Retinal pigment epithelial cell (primary cell): Measurements from ENCODE around the gene LEUTX.
"Not testable (repeated sequence)": the region's sequence is repeated elsewhere in the genome, so short reads cannot be mapped to it uniquely, and the experiment has no call there.

Experiments
- DNase-seq: peaks from one replicate; pipeline ENCODE4 v3.0.0-alpha.2; 2010; ENCODE audit warnings: low read depth
- H3K4me3 ChIP-seq: 2 replicates; pipeline ENCODE4 v1.5.1; 2011; ENCODE audit warnings: mild to moderate bottlenecking, low read length, control low read depth, moderate library complexity
- TF ChIP-seq, protein P1 (sequence below): conservative IDR thresholded peaks from 2 replicates; pipeline ENCODE4 v1.5.1; 2011; ENCODE audit warnings: low read depth, low read length, control low read depth, inconsistent platforms

Gene LEUTX

DNA sequence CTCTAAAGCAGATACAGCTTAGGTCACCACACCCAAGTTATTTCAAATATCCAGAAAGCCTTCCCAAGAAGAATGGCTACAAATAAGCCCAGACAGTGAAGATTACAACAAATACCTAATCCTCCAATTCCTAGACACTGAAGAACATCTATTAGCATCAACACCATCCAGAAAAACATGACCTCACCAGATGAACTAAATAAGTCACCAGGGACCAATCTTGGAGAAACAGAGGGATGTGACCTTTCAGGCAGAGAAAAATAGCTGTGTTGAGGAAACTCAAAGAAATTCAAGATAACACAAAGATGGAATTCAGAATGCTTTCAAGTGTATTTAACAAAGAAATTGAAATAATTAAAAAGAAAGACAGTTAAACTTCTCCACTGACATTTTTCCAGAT is 25.9 kb upstream of the LEUTX start:
- TF ChIP-seq, protein P1, sequence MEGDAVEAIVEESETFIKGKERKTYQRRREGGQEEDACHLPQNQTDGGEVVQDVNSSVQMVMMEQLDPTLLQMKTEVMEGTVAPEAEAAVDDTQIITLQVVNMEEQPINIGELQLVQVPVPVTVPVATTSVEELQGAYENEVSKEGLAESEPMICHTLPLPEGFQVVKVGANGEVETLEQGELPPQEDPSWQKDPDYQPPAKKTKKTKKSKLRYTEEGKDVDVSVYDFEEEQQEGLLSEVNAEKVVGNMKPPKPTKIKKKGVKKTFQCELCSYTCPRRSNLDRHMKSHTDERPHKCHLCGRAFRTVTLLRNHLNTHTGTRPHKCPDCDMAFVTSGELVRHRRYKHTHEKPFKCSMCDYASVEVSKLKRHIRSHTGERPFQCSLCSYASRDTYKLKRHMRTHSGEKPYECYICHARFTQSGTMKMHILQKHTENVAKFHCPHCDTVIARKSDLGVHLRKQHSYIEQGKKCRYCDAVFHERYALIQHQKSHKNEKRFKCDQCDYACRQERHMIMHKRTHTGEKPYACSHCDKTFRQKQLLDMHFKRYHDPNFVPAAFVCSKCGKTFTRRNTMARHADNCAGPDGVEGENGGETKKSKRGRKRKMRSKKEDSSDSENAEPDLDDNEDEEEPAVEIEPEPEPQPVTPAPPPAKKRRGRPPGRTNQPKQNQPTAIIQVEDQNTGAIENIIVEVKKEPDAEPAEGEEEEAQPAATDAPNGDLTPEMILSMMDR, result no peak
- DNase-seq, result no peak
- H3K4me3 ChIP-seq, result no peak overlapping the region

DNA sequence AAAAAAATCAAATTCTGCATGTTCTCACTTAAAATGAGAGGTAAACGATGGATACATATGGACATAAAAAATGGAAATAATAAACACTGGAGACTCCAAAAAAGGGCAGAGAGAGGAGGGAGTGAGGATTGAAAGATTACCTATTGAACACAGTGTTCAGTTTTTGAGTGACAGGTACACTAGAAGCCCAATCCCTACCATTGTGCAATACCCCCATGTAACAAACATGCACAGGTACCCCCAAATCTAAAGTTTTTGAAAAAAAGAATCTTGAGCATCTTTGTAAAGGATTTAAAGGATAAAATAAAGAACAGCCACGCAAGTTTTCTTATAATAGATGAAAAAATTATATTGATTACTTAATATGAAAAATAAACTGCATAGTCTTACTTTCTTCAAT is 24.1 kb upstream of the LEUTX start:
- no peak for DNase-seq
- TF ChIP-seq, protein P1, result no peak
- H3K4me3 ChIP-seq, result no peak overlapping the region

DNA sequence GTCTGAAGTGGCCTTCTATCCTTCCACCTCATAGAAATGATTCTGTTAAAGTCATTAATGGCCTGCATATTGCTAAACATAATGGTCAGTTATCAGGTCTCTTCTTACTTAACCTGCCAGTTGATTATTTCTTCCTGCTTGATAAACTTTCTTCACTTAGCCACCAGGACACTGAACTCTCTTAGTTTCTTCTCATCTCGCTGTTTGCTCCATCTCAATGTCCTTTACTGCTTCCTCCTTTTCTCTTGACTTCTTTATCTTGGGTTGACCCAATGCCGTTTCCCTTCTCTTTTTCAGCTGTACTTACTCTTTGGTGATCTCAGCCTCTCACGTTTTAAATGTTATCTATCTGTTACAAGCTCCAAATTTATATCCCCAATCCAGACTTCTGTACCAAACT is 23.7 kb upstream of the LEUTX start:
- H3K4me3 ChIP-seq, result no peak overlapping the region
- no peak for DNase-seq
- TF ChIP-seq, protein P1, result no peak

DNA sequence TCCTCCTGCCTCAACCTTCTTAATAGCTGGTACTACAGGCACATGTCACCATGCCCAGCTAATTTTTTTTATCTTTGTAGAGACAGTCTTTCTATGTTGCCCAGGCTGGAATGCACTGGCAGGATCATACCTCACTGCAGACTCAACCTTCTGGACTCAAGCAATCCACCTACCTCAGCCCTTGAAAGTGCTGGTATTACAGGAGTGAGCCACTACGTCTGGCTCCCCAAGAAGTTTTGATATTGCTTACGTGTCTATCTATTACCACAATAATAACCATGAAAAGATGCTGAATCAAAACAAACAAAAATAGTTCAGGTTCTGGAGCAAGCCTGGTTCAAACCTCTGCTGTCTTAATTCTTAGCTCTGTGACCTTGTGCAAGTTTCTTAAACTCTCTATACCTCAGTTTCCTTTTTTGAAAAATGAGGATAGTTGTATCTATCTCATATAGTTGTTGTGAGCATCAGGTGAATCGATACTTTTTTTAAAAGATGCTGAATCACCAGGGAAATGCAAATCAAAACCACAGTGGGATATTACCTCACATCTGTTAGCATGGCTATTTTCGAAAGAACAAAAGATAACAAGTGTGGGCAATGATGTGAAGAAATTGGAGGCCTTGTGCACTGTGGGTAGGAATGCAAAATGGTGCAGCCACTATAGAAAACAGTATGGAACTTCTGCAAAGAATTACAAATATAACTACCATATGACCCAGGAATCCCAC is 19.0 kb upstream of the LEUTX start:
- TF ChIP-seq, protein P1, result no peak
- no peak overlapping the region for H3K4me3 ChIP-seq
- DNase-seq, result no peak

DNA sequence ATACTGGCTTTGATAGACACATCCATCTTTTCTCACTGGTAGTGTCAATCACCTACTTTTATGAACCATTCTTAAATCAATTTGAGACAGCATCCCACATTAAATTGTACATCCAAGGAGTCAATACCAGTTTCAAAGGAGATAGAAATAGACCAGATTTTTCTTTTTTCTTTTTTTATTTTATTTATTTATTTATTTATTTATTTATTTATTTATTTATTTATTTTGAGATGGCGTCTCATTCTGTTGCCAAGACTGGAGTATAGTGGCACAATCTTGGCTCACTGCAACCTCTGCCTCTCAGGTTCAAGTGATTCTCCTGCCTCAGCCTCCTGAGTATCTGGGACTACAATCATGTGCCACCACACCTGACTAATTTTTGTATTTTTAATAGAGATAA is 16.8 kb upstream of the LEUTX start:
- not testable (repeated sequence) for DNase-seq, H3K4me3 ChIP-seq

DNA sequence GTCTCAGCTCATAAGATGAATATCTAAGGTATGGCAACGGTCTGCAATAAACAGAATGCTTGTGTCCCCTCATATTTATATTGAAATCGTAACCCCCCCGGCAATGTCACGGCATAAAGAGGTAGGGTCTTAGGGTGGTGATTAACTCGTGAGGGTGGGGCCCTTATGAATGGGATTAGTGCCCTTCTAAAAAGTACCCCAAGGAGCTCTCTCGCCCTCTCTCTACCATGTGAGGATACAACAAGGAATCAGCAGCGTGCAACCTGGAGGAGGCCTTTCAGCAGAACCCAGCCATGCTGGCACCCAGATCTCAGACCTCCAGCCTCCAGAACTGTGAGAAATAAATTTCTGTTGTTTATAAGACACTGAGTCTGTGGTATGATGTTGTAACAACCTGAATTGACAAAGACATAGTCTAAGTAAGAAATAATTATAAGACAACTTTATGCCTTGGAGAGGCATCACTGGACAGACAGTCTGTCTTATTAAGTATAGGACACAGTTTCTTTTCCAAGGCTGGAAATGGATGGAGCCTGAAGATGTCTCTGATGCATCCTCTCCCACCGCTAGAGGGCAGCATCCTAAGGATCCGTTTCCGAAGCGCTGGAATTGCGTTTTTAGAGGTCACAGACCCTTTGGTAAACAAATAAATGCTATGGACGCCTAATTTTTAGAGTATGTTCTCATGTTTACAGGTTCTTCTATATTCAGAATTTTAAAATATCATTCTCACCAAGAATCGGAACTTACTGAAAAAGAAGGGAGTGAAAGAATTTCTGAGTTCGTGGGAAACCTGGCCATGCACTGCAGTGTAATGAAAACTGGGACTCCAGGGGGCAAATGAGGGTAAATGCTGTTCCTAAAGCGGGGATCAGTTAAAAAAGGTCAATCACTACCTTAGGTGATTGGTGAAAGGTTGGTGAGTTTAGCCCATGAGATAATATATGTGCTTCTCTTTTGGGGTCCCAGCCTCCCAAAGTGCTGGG is 13.3 kb upstream of the LEUTX start:
- TF ChIP-seq, protein P1, result peak; percentile 88
- H3K4me3 ChIP-seq, result no peak overlapping the region
- peak; percentile 3 for DNase-seq

DNA sequence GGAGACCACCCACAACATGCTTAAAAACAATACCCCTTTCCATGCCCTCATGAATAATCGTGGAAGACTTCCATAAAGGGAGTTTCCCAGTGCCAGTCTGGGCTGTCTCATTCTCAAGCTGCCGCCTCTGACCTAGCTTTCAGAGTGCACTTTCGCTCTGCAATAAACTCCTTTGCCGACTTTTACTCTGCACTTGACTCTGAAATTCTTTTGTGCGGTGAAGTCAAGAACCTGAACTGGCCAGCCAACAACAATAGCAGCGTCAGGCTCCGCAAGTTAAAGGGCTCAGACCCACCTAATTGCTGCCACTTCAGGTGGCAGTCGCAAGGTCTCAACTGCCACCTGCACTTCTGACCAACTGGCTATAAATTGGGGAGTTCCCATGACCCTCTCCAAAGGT is 10.3 kb upstream of the LEUTX start:
- DNase-seq, result no peak
- no peak overlapping the region for H3K4me3 ChIP-seq
- TF ChIP-seq, protein P1, result no peak
